ENCODE measurements around the gene EMCN. TPM values are rescaled to one million over a fixed set of nuclear protein-coding genes. Genes with fewer than 3 reads are reported as not detected.

Gene EMCN
- total RNA-seq, 1 experiment from 2014 or later: not detected

GRCh38 chr4:100566396-100566795 is 48.6 kb upstream of the EMCN start:
- POLR2A ChIA-PET: no interaction called here
- Histone ChIP-seq H3K36me3 (ENCODE audit: control insufficient read depth in 1 of 2, insufficient read depth in 2 of 2, low read length in 2 of 2) (no peaks in the 10 kb centered on the region), H3K4me3 (replicated peaks in 1 of 2; ENCODE audit: low read depth in 1 of 2, low read length in 2 of 2) (no peak overlapping the region), H4K20me1 (ENCODE audit: insufficient read depth) (no peaks in the 10 kb centered on the region), H3K4me2 (ENCODE audit: low read length) (no peak overlapping the region), H3K4me1 (ENCODE audit: control insufficient read depth in 1 of 2, insufficient read depth in 2 of 2, low read length in 2 of 2) (no peaks in the 10 kb centered on the region), H2AFZ (ENCODE audit: low read depth, low read length, poor library complexity, severe bottlenecking) (no peak overlapping the region), H3K27ac (ENCODE audit: low read depth, low read length) (no peak overlapping the region), H3K79me2 (ENCODE audit: insufficient read depth, low read length) (no peaks in the 10 kb centered on the region), H3K27me3 (ENCODE audit: insufficient read depth, low read length) (no peaks in the 10 kb centered on the region), H3K9ac (ENCODE audit: low read length) (no peak overlapping the region), H3K9me3 (ENCODE audit: control insufficient read depth in 1 of 2, insufficient read depth in 1 of 2, low read depth in 1 of 2, low read length in 2 of 2) (no peaks in the 10 kb centered on the region), H3K9me2 (ENCODE audit: insufficient read depth) (no peaks in the 10 kb centered on the region)
- CTCF ChIA-PET: no interaction called here
- intact Hi-C loops (cut with micrococcal nuclease): no loop called here
- DNase-seq (ENCODE audit: low read depth, low spot score) (no peak), ATAC-seq (no peak)
- TF ChIP-seq SIN3A (IDR thresholded peaks at IDR 0.05; ENCODE audit: low read depth): no peak
- no peak for TF ChIP-seq CBX3 (IDR thresholded peaks at IDR 0.05; ENCODE audit: low read depth)
- TF ChIP-seq, protein P1, sequence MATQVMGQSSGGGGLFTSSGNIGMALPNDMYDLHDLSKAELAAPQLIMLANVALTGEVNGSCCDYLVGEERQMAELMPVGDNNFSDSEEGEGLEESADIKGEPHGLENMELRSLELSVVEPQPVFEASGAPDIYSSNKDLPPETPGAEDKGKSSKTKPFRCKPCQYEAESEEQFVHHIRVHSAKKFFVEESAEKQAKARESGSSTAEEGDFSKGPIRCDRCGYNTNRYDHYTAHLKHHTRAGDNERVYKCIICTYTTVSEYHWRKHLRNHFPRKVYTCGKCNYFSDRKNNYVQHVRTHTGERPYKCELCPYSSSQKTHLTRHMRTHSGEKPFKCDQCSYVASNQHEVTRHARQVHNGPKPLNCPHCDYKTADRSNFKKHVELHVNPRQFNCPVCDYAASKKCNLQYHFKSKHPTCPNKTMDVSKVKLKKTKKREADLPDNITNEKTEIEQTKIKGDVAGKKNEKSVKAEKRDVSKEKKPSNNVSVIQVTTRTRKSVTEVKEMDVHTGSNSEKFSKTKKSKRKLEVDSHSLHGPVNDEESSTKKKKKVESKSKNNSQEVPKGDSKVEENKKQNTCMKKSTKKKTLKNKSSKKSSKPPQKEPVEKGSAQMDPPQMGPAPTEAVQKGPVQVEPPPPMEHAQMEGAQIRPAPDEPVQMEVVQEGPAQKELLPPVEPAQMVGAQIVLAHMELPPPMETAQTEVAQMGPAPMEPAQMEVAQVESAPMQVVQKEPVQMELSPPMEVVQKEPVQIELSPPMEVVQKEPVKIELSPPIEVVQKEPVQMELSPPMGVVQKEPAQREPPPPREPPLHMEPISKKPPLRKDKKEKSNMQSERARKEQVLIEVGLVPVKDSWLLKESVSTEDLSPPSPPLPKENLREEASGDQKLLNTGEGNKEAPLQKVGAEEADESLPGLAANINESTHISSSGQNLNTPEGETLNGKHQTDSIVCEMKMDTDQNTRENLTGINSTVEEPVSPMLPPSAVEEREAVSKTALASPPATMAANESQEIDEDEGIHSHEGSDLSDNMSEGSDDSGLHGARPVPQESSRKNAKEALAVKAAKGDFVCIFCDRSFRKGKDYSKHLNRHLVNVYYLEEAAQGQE (IDR thresholded peaks at IDR 0.05; ENCODE audit: low read depth): no peak
- TF ChIP-seq, protein P2, sequence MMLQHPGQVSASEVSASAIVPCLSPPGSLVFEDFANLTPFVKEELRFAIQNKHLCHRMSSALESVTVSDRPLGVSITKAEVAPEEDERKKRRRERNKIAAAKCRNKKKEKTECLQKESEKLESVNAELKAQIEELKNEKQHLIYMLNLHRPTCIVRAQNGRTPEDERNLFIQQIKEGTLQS (IDR thresholded peaks at IDR 0.05): no peak
- TF ChIP-seq POLR2AphosphoS5 (IDR thresholded peaks at IDR 0.05; ENCODE audit: low read depth, low read length): no peak
- TF ChIP-seq, protein P3, sequence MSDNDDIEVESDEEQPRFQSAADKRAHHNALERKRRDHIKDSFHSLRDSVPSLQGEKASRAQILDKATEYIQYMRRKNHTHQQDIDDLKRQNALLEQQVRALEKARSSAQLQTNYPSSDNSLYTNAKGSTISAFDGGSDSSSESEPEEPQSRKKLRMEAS (IDR thresholded peaks at IDR 0.05): no peak
- no peak for TF ChIP-seq ZNF274 (IDR thresholded peaks at IDR 0.05; ENCODE audit: low read depth, low read length)
- TF ChIP-seq SRF (IDR thresholded peaks at IDR 0.05; ENCODE audit: low read depth): no peak
- RAD21 ChIA-PET (ENCODE audit: low non-redundant PET in 1 of 2, low total read pairs in 2 of 2, uncharacterized antibody in 2 of 2, unreplicated experiment in 2 of 2): no interaction called here
- no TSS peak for BruUV-seq (replicated peaks)

All from HCT116 (cell line).